Measurements from ENCODE around the gene SCYGR8.
"Not testable (repeated sequence)": the region's sequence is repeated elsewhere in the genome, so short reads cannot be mapped to it uniquely, and the experiment has no call there.

The SCYGR8 gene, protein sequence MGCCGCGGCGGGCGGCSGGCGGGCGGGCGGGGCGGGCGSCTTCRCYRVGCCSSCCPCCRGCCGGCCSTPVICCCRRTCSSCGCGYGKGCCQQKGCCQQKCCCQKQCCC

DNA sequence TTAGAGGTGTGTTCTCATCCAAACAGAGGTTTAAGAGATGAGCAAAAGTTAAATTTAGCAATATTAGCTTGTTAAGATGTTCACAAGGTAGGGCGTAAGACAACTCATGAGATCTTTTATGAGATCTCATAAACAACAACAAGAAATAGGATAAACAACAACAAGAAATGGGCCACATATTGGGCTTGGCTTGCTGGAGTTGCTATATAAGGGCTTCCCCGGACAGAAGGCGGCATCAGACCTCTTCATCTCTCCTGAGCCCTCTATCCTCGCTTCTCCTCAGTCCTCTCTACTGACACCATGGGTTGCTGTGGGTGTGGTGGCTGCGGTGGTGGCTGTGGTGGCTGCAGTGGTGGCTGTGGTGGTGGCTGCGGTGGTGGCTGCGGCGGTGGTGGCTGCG, at the start of gene SCYGR8:
SCYGR8 (plus strand) TSS at position 301 of the 400 bp plus-strand sequence; CDS start at position 301, 0 bp downstream.
- no peak for DNase-seq (ENCODE audit: low read depth, low spot score)

DNA sequence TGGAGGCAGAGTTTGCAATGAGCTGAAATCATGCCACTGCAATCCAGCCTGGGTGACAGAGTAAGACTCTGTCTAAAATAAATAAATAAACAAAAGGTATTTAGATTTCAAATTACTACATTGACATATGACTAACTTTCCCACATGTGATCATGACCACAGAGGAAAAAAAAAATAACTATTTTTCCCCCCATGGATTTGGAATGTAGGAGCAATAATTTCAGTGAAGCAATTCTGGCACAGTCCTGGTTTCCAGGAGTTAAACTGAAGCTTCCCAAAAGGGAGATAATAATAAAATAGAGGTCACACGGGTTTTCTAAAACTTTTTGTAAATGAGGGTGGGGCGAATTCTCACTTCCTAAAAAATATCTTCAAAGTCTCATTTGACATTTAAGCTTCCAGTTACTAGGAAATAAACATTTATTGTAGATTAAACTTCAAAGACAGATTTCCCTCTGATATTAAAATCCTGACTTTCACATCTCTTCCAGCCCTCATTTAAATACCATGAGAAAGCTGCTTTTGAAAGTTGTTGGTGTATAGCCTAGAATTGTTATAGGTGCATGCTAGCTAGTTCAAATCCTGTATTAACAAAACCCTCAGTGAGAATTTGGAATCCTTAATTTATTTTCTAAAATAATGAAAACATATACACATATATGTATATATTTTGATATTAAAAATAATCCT, 48.6 kb upstream of the SCYGR8 start:
- DNase-seq (ENCODE audit: low read depth, low spot score), result no peak

DNA sequence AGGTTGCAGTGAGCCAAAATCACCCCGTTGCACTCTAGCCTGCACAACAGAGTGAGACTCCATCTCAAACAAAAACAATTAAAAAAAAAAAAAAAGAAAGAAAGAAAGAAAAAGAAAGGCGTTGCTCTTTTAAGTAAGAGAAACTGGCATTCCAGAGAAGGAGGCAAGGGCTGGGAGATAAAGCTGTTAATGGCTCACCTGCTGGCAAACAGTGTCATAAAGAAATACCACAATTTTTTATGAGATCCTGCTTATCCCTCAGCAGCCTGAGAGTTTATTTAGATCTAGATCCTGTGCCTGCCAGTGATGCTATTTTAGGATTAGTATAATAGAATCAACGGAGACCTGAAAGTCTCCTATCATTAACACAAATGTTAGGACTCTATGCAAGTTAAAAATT, 44.1 kb upstream of the SCYGR8 start:
- no peak for DNase-seq (ENCODE audit: low read depth, low spot score)

DNA sequence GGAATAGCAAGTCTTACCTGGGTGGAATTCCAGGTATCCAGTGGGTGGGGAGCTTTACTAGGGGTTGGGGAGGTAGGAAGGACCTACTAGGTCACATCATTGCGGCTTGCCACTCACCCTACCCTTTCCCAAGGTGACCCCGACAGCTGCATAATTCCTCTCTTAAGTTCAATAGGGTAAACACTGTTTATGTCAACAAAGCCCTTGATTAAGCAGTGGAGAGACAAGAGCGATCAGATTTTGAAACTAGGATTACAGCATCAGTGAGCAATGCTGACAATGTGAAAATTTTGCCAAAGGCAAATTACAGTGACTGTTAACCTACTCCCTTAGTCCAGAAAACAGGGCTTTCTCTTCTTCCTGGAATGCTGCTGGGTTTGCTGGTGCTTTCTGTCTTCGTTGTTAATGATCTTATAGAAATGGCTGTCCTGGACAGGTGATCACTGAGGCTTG, 42.4 kb upstream of the SCYGR8 start:
- peak; percentile 89 for DNase-seq (ENCODE audit: low read depth, low spot score)

DNA sequence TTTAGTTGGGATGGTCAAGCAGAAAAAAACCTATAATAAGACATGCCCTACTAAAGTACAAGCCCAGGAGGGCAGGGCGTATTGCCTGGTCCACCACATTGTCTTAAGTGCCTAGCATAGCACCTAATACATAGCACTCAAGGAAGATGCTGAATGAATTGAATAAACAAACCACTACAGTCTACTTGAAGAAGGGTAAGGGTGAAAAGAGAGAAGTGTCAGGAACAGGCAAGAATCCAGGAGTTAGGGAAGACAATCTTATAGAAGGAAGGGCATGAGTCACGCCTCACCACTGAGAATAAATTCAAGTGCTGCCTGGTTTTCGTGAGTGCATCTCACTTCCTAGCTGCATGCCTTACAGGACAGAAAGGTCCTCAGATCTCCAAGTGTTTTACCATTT, 41.7 kb upstream of the SCYGR8 start:
- DNase-seq (ENCODE audit: low read depth, low spot score), result no peak

DNA sequence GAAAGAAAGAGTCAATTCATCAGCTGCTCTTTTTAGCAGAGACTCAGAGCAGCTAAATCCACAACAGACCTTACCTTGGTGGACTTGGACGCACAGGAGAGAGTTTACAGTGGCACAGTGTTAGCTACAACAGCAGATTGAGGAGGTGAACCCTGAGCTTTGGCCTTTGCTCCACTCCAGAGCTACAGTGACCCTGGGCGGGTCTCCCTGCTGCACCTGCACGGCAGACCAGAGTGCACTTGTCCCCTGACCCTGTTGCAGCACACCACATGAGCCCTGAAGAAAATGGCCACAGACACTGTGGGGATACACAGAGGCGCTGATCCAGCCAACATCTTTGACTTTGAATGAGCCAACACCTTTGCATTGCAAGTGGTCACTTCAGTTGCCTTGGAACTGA, 38.8 kb upstream of the SCYGR8 start:
- no peak for DNase-seq (ENCODE audit: low read depth, low spot score)

DNA sequence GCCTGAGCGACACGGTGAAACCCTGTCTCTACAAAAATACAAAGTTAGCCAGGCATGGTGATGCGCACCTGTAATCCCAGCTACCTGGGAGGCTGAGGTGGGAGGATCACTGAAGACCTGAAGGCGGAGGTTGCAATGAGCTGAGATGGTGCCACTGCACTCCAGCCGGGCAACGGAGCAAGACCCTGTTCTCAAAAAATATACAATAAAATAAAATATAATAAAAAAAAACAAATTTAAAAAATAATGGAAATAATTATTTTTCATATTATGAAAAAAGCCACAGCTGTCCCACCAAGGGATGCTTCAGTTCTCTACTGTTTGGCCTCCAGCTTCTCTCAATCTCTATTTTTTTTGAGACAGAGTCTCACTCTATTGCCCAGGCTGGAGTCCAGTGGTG, 38.3 kb upstream of the SCYGR8 start:
- no peak for DNase-seq (ENCODE audit: low read depth, low spot score)

DNA sequence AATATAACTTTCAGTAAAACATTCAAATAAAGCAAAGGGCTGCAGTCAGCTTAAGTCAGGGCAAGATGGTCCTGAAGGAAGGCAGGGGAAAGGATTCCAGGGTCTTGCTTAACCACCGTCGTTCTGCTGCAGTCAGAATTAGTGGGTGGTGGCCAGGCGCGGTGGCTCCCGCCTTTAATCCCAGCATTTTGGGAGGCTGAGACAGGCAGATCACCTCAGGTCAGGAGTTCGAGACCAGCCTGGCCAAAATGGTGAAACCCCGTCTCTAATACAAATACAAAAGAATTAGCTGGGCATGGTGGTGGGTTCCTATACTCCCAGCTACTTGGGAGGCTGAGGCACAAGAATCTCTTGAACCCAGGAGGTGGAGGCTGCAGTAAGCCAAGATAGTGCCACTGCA, 34.7 kb upstream of the SCYGR8 start:
- DNase-seq (ENCODE audit: low read depth, low spot score), result no peak

DNA sequence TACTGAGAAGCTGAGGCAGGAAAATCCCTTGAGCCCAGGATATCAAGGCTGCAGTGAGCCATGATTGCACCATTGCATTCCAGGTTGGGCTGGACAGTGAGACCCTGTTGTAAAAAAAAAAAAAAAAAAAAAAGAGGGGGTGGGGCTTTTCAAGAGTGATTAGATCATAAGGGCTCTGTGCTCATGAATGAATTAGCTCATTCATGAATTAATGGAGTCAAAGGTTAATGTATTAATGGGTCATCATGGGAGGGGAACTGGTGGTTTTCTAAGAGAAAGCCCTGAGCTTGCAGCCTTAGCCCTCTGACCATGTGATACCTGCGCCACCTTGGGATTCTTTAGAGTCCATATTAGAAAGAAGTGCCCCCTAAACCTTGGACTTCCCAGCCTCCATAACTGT, 32.4 kb upstream of the SCYGR8 start:
- DNase-seq (ENCODE audit: low read depth, low spot score), result peak; percentile 30

DNA sequence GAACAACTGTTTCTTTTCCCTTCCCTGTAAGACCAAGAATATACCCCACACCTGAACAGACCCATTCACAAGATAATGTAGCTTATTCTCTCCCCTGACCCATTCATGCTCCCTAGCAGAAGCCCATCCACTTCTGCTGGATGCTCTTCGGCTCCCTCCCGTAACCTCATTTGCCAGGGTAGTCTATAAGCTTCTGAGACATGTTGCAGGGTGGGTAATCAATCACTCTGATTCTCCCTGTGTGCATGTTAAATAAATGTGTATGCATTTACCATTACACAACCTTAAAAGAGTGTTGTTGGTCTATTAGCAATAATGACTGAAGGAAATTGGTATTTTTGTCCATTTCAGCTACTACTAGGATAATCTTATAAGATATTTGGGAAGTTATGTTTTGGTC, 29.2 kb upstream of the SCYGR8 start:
- DNase-seq (ENCODE audit: low read depth, low spot score), result no peak

DNA sequence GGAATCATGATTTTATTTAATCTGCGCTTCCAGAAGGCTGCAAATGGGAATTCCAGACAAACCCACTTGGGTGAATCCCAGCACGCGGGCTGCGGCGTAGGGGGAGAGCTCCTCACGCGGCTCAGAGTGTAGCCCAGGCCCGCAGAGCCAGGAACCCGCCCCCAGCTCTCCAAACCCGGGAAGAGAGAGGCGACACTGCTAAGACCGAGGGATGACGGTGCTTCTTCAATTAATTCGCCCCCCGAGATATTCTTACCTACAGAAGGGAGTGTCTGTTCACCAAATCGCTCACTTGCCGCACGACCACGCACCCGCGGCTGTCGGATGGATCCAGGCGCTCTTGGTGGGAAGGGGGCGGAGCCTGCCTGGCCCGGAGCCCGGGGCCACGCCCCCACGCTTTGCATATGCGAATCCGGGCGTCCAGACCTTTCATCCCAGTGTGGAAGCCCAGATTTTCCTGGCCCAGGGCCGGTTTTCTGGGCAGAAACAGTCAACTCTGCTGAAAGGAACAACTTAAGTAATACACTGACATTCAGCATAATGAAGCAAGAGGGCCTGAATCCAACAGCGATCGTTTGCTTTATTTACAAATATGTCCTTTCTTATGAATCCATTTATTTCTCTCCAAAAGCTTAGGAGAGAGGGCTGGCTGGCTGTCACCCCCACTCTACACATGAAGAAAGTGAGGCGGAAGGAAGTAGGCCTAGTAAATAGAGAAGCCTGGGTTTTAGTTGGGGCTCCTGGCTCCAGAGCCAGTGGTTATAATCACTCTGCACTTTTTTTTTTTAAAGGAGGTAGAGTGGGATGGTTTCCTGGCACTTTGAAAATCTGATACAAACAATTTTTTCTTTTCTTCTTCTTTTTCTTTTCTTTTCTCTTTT, 27.8 kb upstream of the SCYGR8 start, which contains the start of gene SLC19A3:
SLC19A3 (minus strand) TSS at position 342 of the 881 bp plus-strand sequence. CDS start 15,710 bp downstream, outside the sequence.
- DNase-seq (ENCODE audit: low read depth, low spot score), result peak; percentile 93

DNA sequence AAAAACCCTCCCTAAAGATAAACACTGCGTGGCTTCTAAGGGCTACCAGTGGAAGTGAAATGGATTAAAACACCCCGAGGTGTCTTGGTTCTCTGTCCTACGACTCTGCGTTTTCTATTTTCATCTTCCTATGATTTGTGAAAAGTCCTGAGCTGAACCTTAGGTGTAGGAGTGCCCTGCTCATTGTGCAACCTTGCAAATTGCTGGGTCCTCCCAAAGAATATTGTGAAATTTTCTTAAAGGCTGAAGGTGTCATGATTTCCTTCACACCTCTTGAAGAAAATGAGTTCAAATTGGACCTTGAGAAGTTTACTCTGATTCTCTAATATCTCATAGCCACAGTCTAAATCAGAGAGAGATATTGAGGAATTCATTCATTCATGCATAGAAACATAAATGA, 26.1 kb upstream of the SCYGR8 start:
- DNase-seq (ENCODE audit: low read depth, low spot score), result no peak

DNA sequence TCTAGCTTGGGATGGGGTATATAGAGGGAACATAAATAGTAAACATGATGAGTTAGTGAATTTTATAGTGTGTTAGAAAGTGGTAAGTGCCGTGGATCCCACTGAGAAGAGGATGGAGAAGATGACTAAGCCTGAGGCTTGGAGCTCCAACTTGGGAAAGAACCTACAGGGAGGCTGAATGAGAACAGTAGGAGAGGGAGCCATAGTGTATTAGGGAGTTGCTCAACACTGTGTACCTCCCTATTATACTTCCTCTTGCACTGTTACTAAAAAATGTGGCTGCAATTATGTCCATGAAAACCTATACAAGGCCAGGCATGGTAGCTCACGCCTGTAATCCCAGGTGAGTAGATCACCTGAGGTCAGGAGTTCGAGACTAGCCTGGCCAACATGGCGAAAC, 25.0 kb upstream of the SCYGR8 start:
- no peak for DNase-seq (ENCODE audit: low read depth, low spot score)

DNA sequence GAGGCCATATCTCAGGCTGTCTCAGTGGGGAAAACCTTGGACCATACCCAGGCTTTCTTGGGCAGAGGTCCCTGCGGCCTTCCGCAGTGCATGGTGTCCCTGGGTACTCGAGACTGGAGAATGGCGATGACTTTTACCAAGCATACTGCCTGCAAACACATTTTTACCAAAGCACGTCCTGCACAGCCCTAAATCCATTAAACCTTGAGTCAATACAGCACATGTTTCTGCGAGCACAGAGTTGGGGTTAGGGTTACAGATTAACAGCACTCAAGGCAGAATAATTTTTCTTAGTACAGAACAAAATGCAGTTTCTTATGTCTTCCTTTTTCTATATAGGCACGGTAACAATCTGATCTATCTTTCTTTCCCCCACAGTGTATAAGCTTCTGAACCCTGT, 22.9 kb upstream of the SCYGR8 start:
- not testable (repeated sequence) for DNase-seq (ENCODE audit: low read depth, low spot score)

DNA sequence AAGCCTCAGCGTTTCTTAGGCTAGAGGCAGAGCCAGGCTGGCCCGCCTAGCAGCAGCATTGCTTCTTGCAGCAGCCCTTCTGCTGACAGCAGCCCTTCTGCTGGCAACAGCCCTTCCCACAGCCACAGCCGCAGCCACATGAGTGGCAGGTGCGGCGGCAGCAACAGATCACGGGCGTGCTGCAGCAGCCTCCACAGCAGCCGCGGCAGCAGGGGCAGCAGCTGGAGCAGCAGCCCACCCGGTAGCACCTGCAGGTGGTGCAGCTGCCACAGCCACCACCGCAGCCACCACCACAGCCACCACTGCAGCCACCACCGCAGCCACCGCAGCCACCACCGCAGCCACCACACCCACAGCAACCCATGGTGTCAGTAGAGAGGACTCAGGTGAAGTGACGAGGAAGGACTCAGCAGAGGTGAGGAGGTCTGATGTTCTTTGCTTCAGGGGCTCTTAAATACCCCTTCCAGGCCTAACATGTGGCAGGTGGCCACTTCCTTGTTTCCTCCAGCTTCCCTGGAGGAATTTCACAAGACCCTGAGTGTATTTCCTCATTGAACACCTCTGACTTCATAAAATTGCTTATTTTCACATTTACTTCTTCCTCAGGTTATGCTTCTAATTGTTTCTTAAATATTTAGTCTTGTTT, 21.2 kb upstream of the SCYGR8 start, which contains the start of gene SCYGR6:
SCYGR6 (minus strand) TSS at position 364 of the 646 bp plus-strand sequence; CDS start at position 364, 0 bp downstream.
- no peak for DNase-seq (ENCODE audit: low read depth, low spot score)

DNA sequence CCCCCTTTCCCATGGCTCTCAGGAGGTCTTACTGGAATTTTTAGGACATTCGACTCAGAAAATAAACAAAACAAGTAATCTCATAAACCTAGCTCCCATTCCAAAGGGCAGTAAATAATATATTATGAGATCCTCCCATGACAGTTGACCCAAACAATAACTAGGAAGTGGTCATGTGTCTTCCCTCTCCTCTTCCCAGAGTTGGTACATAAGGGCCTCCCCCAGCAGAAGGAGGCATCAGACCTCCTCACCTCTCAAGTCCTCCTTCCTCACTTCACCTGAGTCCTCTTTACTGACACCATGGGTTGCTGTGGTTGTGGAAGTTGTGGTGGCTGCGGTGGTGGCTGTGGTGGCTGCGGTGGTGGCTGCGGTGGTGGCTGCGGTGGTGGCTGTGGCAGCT, 17.7 kb upstream of the SCYGR8 start, which contains the start of gene SCYGR7:
SCYGR7 (plus strand) TSS at position 301 of the 400 bp plus-strand sequence; CDS start at position 301, 0 bp downstream.
- no peak for DNase-seq (ENCODE audit: low read depth, low spot score)

DNA sequence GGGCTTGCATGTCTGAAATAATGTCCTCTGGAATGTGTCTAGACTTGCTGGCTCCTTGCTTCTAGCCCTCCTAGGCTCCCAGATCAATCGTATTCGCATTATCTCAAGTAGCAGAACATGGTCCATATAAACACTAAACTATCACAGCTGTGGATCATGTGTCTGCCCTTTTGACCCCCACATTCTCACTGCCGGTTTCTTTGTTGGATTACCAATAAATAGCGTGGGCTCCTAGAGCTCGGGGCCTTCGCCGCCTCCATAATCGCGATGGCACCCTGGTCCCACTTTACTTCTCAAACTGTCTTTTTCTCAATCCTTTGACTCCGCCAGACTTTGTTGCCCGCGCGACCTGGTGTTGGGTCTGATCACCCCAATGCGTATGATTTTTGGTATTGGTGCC, 6.3 kb upstream of the SCYGR8 start:
- no peak for DNase-seq (ENCODE audit: low read depth, low spot score)

DNA sequence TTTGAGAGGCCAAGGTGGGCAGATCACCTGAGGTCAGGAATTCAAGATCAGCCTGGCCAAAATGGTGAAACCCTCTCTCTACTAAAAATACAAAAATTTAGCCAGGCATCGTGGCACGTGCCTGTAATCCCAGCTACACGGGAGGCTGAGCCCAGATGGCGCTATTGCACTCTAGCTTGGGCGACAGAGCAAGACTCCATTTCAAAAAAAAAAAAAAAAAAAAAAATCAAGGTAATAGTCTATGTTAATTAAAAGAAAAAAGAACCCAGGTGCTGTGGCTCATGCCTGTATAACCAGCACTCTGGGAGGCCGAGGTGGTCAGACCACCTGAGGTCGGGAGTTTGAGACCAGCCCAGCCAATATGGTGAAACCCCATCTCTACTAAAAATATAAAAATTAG, 5.0 kb upstream of the SCYGR8 start:
- peak; percentile 25 for DNase-seq (ENCODE audit: low read depth, low spot score)

DNA sequence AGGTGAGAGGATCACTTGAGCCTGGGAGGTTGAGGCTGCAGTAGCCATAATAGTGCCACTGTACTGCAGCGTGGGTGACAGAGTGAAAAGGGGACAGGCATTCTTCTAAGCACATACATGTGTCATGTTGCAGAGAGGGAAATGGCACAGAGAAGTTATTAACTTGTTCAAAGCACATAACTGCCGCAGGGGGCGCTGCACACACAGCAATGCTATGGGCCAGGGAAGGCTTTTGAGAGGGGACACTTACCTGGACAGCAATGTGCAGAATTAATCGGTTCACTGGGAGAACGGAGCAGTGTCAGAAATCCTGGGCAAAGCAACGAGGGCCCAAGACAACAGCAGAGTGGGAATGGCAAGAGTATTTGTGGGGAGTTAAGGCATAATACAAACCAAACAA, 2.4 kb downstream of the SCYGR8 start:
- peak; percentile 36 for DNase-seq (ENCODE audit: low read depth, low spot score)

DNA sequence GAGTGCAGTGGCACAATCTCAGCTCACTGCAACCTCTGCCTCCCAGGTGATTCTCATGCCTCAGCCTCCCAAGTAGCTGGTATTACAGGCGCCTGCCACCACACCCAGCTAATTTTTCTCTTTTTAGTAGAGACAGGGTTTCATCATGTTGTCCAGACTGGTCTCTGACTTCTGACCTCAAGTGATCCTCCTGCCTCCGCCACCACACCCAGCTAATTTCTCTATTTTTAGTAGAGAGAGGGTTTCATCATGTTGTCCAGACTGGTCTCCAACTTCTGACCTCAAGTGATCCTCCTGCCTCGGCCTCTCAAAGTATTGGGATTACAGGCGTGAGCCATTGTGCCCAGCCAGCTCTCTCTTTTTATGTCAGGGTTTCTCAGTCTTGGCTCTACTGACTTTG, 10.6 kb downstream of the SCYGR8 start:
- not testable (repeated sequence) for DNase-seq (ENCODE audit: low read depth, low spot score)

DNA sequence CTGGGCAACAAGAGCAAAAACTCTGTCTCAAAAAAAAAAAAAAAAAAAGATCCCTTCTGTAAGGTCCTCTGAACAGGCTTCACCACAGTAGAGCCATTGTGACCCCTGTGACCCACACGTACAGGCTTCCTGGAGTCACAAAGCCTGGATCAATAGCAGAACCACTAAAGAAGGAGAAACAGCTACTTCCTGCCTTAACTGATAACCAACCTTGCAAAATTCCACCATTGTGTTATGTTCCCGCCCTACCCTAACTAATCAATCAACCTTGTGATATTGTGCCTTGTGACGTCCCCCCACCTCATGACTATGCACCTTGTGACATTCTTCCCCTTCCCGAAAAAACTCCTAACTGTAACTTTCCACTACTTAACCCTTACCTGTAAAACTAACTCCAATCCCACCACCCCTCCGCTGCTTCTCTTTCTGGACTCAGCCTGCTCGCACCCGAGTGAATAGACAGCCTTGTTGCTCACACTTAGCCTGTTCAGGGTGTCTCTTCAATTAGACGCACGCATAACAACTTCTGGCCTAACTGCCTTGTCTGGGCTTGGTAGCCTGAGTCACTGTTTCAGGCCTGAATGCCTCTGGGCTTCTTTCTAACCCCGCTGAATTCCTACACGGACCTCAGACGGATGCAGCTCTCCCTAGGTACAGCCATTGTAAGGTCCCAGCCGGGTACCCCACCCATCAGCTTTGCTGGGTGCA, 13.9 kb downstream of the SCYGR8 start:
- peak; percentile 86 for DNase-seq (ENCODE audit: low read depth, low spot score)

Measured in ELF-1 (cell line).